GM23248 (cell line): ENCODE measurements around the gene PCED1A. TPM values are rescaled to one million over a fixed set of nuclear protein-coding genes. Genes with fewer than 3 reads are reported as not detected.

Experiments
- DNase-seq: peaks from one replicate; pipeline ENCODE4 v3.0.0-alpha.2; 2015
- H2AFZ ChIP-seq: fragments of 200-600 bp; sonication (generic); 2 replicates; pipeline ENCODE4 v1.6.1; 2016; ENCODE audit warnings: antibody characterized with exemption
- H3F3A ChIP-seq: fragments of 200-600 bp; sonication (generic); 2 replicates; pipeline ENCODE4 v1.6.1; 2016; ENCODE audit warnings: mild to moderate bottlenecking, antibody characterized with exemption, mixed run types; ENCODE audit not compliant: insufficient read depth
- H3K27ac ChIP-seq: fragments of 200-600 bp; sonication (generic); 2 replicates; pipeline ENCODE4 v1.5.1; 2016; ENCODE audit warnings: mild to moderate bottlenecking
- H3K27me3 ChIP-seq: fragments of 200-600 bp; sonication (generic); replicated peaks from 2 replicates; pipeline ENCODE4 v1.6.1; 2016; ENCODE audit warnings: mild to moderate bottlenecking; ENCODE audit not compliant: insufficient read depth
- H3K36me3 ChIP-seq: fragments of 200-600 bp; sonication (generic); 2 replicates; pipeline ENCODE4 v1.6.1; 2016; ENCODE audit warnings: low read depth, mild to moderate bottlenecking
- H3K4me1 ChIP-seq: fragments of 200-600 bp; sonication (generic); 2 replicates; pipeline ENCODE4 v1.6.1; 2016; ENCODE audit warnings: mild to moderate bottlenecking; ENCODE audit not compliant: insufficient read depth
- H3K4me2 ChIP-seq: fragments of 200-600 bp; sonication (generic); one replicate; pipeline ENCODE4 v1.6.1; 2016; ENCODE audit warnings: mild to moderate bottlenecking; ENCODE audit not compliant: unreplicated experiment
- H3K4me3 ChIP-seq: fragments of 200-600 bp; sonication (generic); 2 replicates; pipeline ENCODE4 v1.5.1; 2016; ENCODE audit warnings: mild to moderate bottlenecking
- H3K79me2 ChIP-seq: fragments of 200-600 bp; sonication (generic); 2 replicates; pipeline ENCODE4 v1.6.1; 2016; ENCODE audit warnings: mild to moderate bottlenecking; ENCODE audit not compliant: insufficient read depth
- H3K9ac ChIP-seq: fragments of 200-600 bp; sonication (generic); 2 replicates; pipeline ENCODE4 v1.6.1; 2016; ENCODE audit warnings: mild to moderate bottlenecking
- H3K9me2 ChIP-seq: fragments of 200-600 bp; sonication (generic); 2 replicates; pipeline ENCODE4 v1.6.1; 2016; ENCODE audit warnings: mixed run types, mild to moderate bottlenecking, moderate library complexity; ENCODE audit not compliant: insufficient read depth
- H3K9me3 ChIP-seq: fragments of 200-600 bp; sonication (generic); one replicate; pipeline ENCODE4 v1.6.1; 2017; ENCODE audit warnings: low read depth
- H4K20me1 ChIP-seq: fragments of 200-600 bp; sonication (generic); 2 replicates; pipeline ENCODE4 v1.6.0; 2016; ENCODE audit not compliant: insufficient read depth
- EZH2 ChIP-seq: fragments of 200-600 bp; sonication (generic); IDR thresholded peaks from 2 replicates; pipeline ENCODE4 v1.6.1; 2018; ENCODE audit warnings: antibody characterized with exemption, mild to moderate bottlenecking; ENCODE audit not compliant: insufficient read depth, poor library complexity, severe bottlenecking
- EZH2phosphoT487 ChIP-seq: fragments of 200-600 bp; sonication (generic); IDR thresholded peaks from 2 replicates; pipeline ENCODE4 v1.6.1; 2018; ENCODE audit warnings: antibody characterized with exemption, moderate library complexity, mild to moderate bottlenecking, low read depth; ENCODE audit not compliant: insufficient read depth
- WGBS, 2 experiments: methylation state at CpG; one replicate each; pipeline ENCODE4 v1.1.6; 2015 to 2017; ENCODE audit warnings: low lambda C conversion rate in 2 of 2, low coverage in 1 of 2; ENCODE audit errors: missing lambda C conversion rate in 2 of 2; 5-methylcytosine and 5-hydroxymethylcytosine counted together
- in situ Hi-C: fragments of 300-500 bp; cut with MboI; formaldehyde crosslinking; loops from 2 replicates; pipeline ENCODE4 v1.15.0; 2020
- polyA plus RNA-seq: library from polyadenylated mRNA; unstranded; fragments of >200 nt; fragmentation: Nextera tagmentation; extraction: Ambion mirVana; gene quantifications from 2 replicates; pipeline ENCODE4 v1.2.1, GENCODE V29; 2016
- total RNA-seq: library from RNA; depleted of rRNA; stranded (reverse); fragments of >200 nt; shearing (Covaris generic); gene quantifications from 2 replicates; pipeline ENCODE4 v1.2.3, GENCODE V29; 2014

The PCED1A gene
- total and polyA plus RNA-seq, 2 experiments from 2014 or later = 17.3 to 39.2 TPM

DNA sequence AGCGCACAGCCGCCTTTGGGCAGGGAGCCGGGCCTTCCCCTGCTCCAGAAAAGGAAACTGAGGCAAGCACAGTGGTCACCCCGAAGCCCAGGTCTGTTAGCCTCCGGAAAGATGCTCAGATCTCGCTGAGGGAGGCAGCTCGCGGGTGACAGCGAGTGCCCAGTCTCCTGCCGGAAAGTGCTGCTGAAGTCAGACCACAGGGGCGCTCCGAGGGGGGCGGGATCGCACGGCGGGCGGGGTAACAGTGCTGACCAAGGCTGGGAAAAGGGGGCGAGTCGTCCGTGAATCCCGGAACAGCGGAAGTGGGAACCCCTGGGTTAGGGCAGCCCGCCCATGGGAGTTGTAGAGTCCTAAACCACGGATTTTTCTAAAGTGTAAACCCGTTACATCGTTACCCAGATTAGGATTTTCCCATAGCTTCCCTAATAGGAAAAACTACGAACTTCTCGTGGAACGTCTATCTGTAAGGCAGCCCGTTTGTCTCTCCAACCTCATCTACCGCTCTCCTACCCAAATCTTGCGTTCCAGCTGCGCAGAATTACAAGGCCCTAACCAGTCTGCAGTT is 594 bp upstream of the PCED1A start:
- H3K36me3 ChIP-seq = no peaks in the 10 kb centered on the region
- peak overlapping the region; percentile 90 for H3K4me3 ChIP-seq
- peak overlapping the region; percentile 93 for H2AFZ ChIP-seq
- H3K4me1 ChIP-seq = no peaks in the 10 kb centered on the region
- peak; percentile 85 for DNase-seq
- H3K79me2 ChIP-seq = peaks cover 40% of the 10 kb centered on the region
- H3K9me3 ChIP-seq = no peaks in the 10 kb centered on the region
- no peaks in the 10 kb centered on the region for H3K27me3 ChIP-seq
- peak overlapping the region; percentile 87 for H3K9ac ChIP-seq
- peak overlapping the region; percentile 57 for H3K27ac ChIP-seq
- peak overlapping the region; percentile 87 for H3K4me2 ChIP-seq
- TF ChIP-seq EZH2 (no peak), EZH2phosphoT487 (no peak)
- 1% methylated on average over 25 to 33 of the region's 33 CpGs for WGBS, 2 experiments
- no peaks in the 10 kb centered on the region for H4K20me1 ChIP-seq
- no peaks in the 10 kb centered on the region for H3K9me2 ChIP-seq
- in situ Hi-C loops = no loop called here
- H3F3A ChIP-seq = no peaks in the 10 kb centered on the region

GRCh38 chr20:2839732-2840137 is 720 bp downstream of the PCED1A start:
- H3F3A ChIP-seq = no peaks in the 10 kb centered on the region
- H3K4me2 ChIP-seq = peak overlapping the region; percentile 79
- H3K9me3 ChIP-seq = no peaks in the 10 kb centered on the region
- H3K36me3 ChIP-seq = no peaks in the 10 kb centered on the region
- TF ChIP-seq EZH2 = no peak
- TF ChIP-seq EZH2phosphoT487 = no peak
- H3K4me1 ChIP-seq = no peaks in the 10 kb centered on the region
- no peaks in the 10 kb centered on the region for H3K9me2 ChIP-seq
- peaks cover 40% of the 10 kb centered on the region for H3K79me2 ChIP-seq
- H3K27me3 ChIP-seq = no peaks in the 10 kb centered on the region
- in situ Hi-C loops = no loop called here
- H3K27ac ChIP-seq = no peak overlapping the region
- DNase-seq = no peak
- peak overlapping the region; percentile 87 for H3K9ac ChIP-seq
- H3K4me3 ChIP-seq = peak overlapping the region; percentile 90
- peak overlapping the region; percentile 94 for H2AFZ ChIP-seq
- H4K20me1 ChIP-seq = no peaks in the 10 kb centered on the region
- 87 to 96% methylated on average over 18 to 21 of the region's 21 CpGs for WGBS, 2 experiments

DNA sequence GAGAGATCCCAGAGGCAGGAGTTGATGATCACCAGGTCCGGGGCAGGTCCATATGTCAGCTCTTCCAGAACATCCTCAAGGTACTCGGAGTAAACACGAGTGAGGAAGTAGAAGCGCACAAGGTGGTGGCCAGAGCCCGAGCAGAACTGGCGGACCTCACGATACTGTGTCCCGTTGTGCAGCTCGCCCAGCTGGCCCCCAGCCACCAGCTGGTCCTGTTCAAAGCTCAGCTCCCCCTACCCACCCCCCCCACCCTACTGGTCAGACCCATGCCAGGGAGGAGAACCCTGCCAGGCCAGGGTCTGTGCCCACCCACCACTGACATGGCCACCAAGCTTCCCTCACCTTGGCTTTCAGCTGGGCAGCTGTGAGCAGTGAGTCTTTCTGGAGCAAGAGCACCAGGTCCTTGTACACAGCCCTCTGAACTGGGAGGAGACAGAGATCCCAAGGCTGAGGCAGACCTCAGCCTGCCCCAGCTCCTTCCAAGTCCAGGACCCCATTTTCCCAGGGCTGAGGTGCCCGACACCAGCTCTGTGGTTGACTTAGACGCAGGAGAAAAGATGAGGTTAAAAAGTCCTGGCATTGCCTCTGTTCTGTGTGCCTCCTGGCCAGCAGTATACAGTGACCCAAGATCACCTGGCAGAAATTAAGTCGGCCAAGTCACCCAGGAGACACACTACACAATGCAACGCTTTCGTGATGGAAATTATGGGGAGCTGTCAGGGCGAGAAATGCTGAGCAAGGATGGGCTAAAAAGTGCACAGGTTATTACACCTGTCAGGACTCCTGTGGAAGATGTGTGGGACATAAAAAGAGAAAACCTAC is 1.4 kb downstream of the PCED1A start:
- no peak for DNase-seq
- Histone ChIP-seq H2AFZ (no peak overlapping the region), H3K27ac (no peak overlapping the region), H3K36me3 (no peaks in the 10 kb centered on the region), H3K9me2 (no peaks in the 10 kb centered on the region), H3K4me3 (no peak overlapping the region), H3F3A (0 out of 2 replicates have a peak, but pooled peaks cover 2% of the 10 kb centered on the region), H3K79me2 (peaks cover 39% of the 10 kb centered on the region), H3K9ac (no peak overlapping the region), H4K20me1 (no peaks in the 10 kb centered on the region), H3K4me1 (no peaks in the 10 kb centered on the region), H3K27me3 (no peaks in the 10 kb centered on the region), H3K9me3 (no peaks in the 10 kb centered on the region), H3K4me2 (no peak overlapping the region)
- TF ChIP-seq EZH2 (no peak), EZH2phosphoT487 (no peak)
- 95 to 97% methylated on average over 10 to 15 of the region's 15 CpGs for WGBS, 2 experiments
- in situ Hi-C loops = no loop called here

- in situ Hi-C loops = no loop called here
- no peaks in the 10 kb centered on the region for H3K36me3 ChIP-seq
- no peak overlapping the region for H3K9ac ChIP-seq
- no peak overlapping the region for H3K27ac ChIP-seq
- H3K4me2 ChIP-seq = no peak overlapping the region
- H3K9me3 ChIP-seq = no peaks in the 10 kb centered on the region
- H4K20me1 ChIP-seq = no peaks in the 10 kb centered on the region
- H3K4me1 ChIP-seq = no peaks in the 10 kb centered on the region
- H3K79me2 ChIP-seq = peaks cover 31% of the 10 kb centered on the region
- no peak overlapping the region for H2AFZ ChIP-seq
- H3K4me3 ChIP-seq = no peak overlapping the region
- H3F3A ChIP-seq = 0 out of 2 replicates have a peak, but pooled peaks cover 5% of the 10 kb centered on the region
- no peaks in the 10 kb centered on the region for H3K27me3 ChIP-seq
- WGBS, 2 experiments = 97% methylated on average over 19 of the region's 19 CpGs
- DNase-seq = no peak
- no peaks in the 10 kb centered on the region for H3K9me2 ChIP-seq
- no peak for TF ChIP-seq EZH2
- TF ChIP-seq EZH2phosphoT487 = no peak
Observed at GRCh38 chr20:2838170-2838797, 2.2 kb downstream of the PCED1A start.
